ENCODE measurements around the gene PCED1B.
"Not testable (repeated sequence)": the region's sequence is repeated elsewhere in the genome, so short reads cannot be mapped to it uniquely, and the experiment has no call there.

Gene PCED1B

GRCh38 chr12:47194501-47194900 is 115.1 kb downstream of the PCED1B start:
- H3K4me3 ChIP-seq (replicated peaks; ENCODE audit: low read depth, low read length), result no peak overlapping the region
- no peak for DNase-seq (ENCODE audit: extremely low read depth, low read depth)
- no peak for TF ChIP-seq CTCF (IDR thresholded peaks at IDR 0.05; ENCODE audit: low read depth, low read length, missing control alignments)

GRCh38 chr12:47200446-47200845 is 121.0 kb downstream of the PCED1B start:
- no peak for DNase-seq (ENCODE audit: extremely low read depth, low read depth)
- no peak for TF ChIP-seq CTCF (IDR thresholded peaks at IDR 0.05; ENCODE audit: low read depth, low read length, missing control alignments)
- no peak overlapping the region for H3K4me3 ChIP-seq (replicated peaks; ENCODE audit: low read depth, low read length)

GRCh38 chr12:47201190-47201589 is 121.8 kb downstream of the PCED1B start:
- not testable (repeated sequence) for DNase-seq (ENCODE audit: extremely low read depth, low read depth); H3K4me3 ChIP-seq (replicated peaks; ENCODE audit: low read depth, low read length)

GRCh38 chr12:47202176-47202575 is 122.8 kb downstream of the PCED1B start:
- DNase-seq (ENCODE audit: extremely low read depth, low read depth), result no peak
- no peak for TF ChIP-seq CTCF (IDR thresholded peaks at IDR 0.05; ENCODE audit: low read depth, low read length, missing control alignments)
- H3K4me3 ChIP-seq (replicated peaks; ENCODE audit: low read depth, low read length), result no peak overlapping the region

- DNase-seq (ENCODE audit: extremely low read depth, low read depth), result no peak
- TF ChIP-seq CTCF (IDR thresholded peaks at IDR 0.05; ENCODE audit: low read depth, low read length, missing control alignments), result no peak
- H3K4me3 ChIP-seq (replicated peaks; ENCODE audit: low read depth, low read length), result no peak overlapping the region
These were observed 126.4 kb downstream of the PCED1B start for GRCh38 chr12:47205532-47206449.

- TF ChIP-seq CTCF (IDR thresholded peaks at IDR 0.05; ENCODE audit: low read depth, low read length, missing control alignments), result no peak
- H3K4me3 ChIP-seq (replicated peaks; ENCODE audit: low read depth, low read length), result no peak overlapping the region
- no peak for DNase-seq (ENCODE audit: extremely low read depth, low read depth)
These were observed 127.3 kb downstream of the PCED1B start for GRCh38 chr12:47206450-47207339.

- no peak for DNase-seq (ENCODE audit: extremely low read depth, low read depth)
- TF ChIP-seq CTCF (IDR thresholded peaks at IDR 0.05; ENCODE audit: low read depth, low read length, missing control alignments), result no peak
- H3K4me3 ChIP-seq (replicated peaks; ENCODE audit: low read depth, low read length), result no peak overlapping the region
These were observed 127.9 kb downstream of the PCED1B start for GRCh38 chr12:47207340-47207717.

Data from HFF-Myc (cell line).